Panc1 (cell line): ENCODE data around the gene IQSEC2. TPM values are rescaled to one million over a fixed set of nuclear protein-coding genes. Genes with fewer than 3 reads are reported as not detected.
A peak's percentile ranks its signal among the peaks of the same experiment; 100 is the strongest.

Experiments used
- ATAC-seq: fragments of 200-7000 bp; cut with Tn5 transposase; 2 replicates; pipeline ENCODE4 v1.9.1; 2020; ENCODE audit warnings: mild to moderate bottlenecking, moderate library complexity
- BruUV-seq: library from RNA; stranded (reverse); fragments of 400-500 nt; replicated peaks from 2 replicates; lab custom pipeline; 2021; lab: Mats Ljungman, UMichigan
- CTCF ChIA-PET: fragments of 300-600 bp; sonication (Branson Sonifier 250); formaldehyde crosslinking; loops from one replicate; lab custom pipeline; 2022; ENCODE audit warnings: antibody characterized with exemption; lab: Charles Lee
- POLR2A ChIA-PET: fragments of 300-600 bp; sonication (Branson Sonifier 250); formaldehyde crosslinking; loops from one replicate; lab custom pipeline; 2022; ENCODE audit warnings: antibody characterized with exemption; lab: Charles Lee
- DNase-seq: peaks from one replicate; pipeline ENCODE4 v3.0.0-alpha.2; 2010; ENCODE audit warnings: low read depth, low spot score
- H3K27ac ChIP-seq: 2 replicates; pipeline ENCODE4 v1.5.1; 2011; ENCODE audit warnings: mild to moderate bottlenecking, low read length, inconsistent platforms
- H3K27me3 ChIP-seq: fragments of 200-500 bp; sonication (Bioruptor generic); 2 replicates; pipeline ENCODE4 v1.6.0; 2014; ENCODE audit warnings: low read length, inconsistent platforms; ENCODE audit not compliant: control insufficient read depth, insufficient read depth
- H3K36me3 ChIP-seq: fragments of 200-500 bp; sonication (Bioruptor generic); 2 replicates; pipeline ENCODE4 v1.5.1; 2014; ENCODE audit warnings: inconsistent platforms, mild to moderate bottlenecking, low read length, moderate library complexity; ENCODE audit not compliant: control insufficient read depth, insufficient read depth
- H3K4me1 ChIP-seq: 2 replicates; pipeline ENCODE4 v1.5.1; 2011; ENCODE audit warnings: inconsistent platforms, mild to moderate bottlenecking, low read length, moderate library complexity; ENCODE audit not compliant: control insufficient read depth, insufficient read depth
- H3K4me3 ChIP-seq, 2 experiments: 2 replicates each; pipeline ENCODE4 v1.5.1; 2011 to 2012; ENCODE audit warnings: low read depth in 2 of 2, low read length in 2 of 2, mild to moderate bottlenecking in 2 of 2, inconsistent platforms in 1 of 2, moderate library complexity in 1 of 2
- H3K9me3 ChIP-seq: fragments of 200-500 bp; sonication (Bioruptor generic); 2 replicates; pipeline ENCODE4 v1.5.1; 2014; ENCODE audit warnings: low read depth, mild to moderate bottlenecking, inconsistent platforms, low read length, moderate library complexity; ENCODE audit not compliant: control insufficient read depth, insufficient read depth
- POLR2AphosphoS5 ChIP-seq: IDR thresholded peaks from 2 replicates; pipeline ENCODE4 v1.6.1; 2012; ENCODE audit warnings: mild to moderate bottlenecking, low read depth, low read length, moderate library complexity
- SIN3A ChIP-seq: IDR thresholded peaks from 2 replicates; pipeline ENCODE4 v1.6.1; 2012; ENCODE audit warnings: low read depth, mild to moderate bottlenecking, low read length, moderate library complexity, borderline replicate concordance; ENCODE audit not compliant: insufficient read depth
- TCF7L2 ChIP-seq: IDR thresholded peaks from 2 replicates; pipeline ENCODE4 v1.6.1; 2011; ENCODE audit warnings: mild to moderate bottlenecking, low read depth, low read length, inconsistent platforms
- in situ Hi-C: cut with HindIII; loops from 2 replicates; pipeline ENCODE4 v1.10.0; 2016; ENCODE audit warnings: low sequenced_read_pairs, low pct_unique_long_range_greater_than_20kb
- intact Hi-C: fragments of 100-400 bp; cut with micrococcal nuclease; formaldehyde crosslinking; loops from one replicate; pipeline ENCODE4 v1.10.0; 2022; ENCODE audit not compliant: unreplicated experiment
- total RNA-seq: library from RNA; stranded (reverse); gene quantifications from one replicate; pipeline ENCODE4 v1.2.1, GENCODE V29; 2021; ENCODE audit not compliant: unreplicated experiment
- TF ChIP-seq, protein P1 (sequence below): fragments of 450-650 bp; IDR thresholded peaks from 2 replicates; pipeline ENCODE4 v1.5.1; 2017; ENCODE audit warnings: mild to moderate bottlenecking
- TF ChIP-seq, protein P2 (sequence below), 2 experiments: IDR thresholded peaks; 2 replicates each; pipeline ENCODE4 v1.6.1; 2011 to 2012; ENCODE audit warnings: low read depth in 2 of 2, control low read depth in 1 of 2, low read length in 1 of 2, mild to moderate bottlenecking in 1 of 2, moderate library complexity in 1 of 2; ENCODE audit not compliant: insufficient read depth in 1 of 2

Gene IQSEC2
- total RNA-seq, 1 experiment from 2014 or later: 38.8 TPM

DNA sequence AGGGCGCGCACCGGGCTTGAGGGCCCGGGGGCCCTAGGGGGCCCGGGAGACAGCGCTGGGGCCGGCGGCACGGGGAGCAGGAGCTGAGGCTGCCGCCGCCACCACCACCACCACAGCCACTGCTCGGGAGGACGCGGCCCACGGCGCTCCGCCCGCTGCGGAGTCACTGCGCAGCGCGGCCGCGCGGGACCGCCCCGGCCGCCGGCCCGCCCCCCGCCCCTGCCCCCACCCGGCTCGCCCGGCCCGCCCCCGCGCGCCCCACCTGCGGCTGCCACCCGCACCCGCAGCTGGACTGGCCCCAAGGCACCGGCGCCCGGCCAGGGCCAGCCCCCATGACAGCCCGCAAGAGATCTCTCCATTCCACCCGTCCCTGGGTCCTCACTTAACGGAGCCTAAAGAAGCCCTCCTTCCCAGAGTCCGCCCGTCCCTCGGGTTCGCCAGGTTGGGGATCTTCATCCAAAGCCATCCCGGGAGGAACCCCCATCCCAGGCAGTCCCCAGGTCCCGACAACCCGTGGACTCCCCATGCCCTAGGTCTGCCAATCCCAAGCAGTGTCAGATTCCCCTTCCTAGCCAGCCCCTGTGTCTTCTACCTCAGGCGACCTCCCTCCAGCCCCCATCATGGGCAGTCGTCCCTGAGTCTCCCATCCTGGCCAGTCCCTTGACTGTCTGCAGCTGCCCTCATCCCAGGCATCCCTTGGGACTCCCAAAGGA is 40.0 kb upstream of the IQSEC2 start:
- H3K27me3 ChIP-seq: peaks cover 5% of the 10 kb centered on the region
- H3K4me1 ChIP-seq: peaks cover 3% of the 10 kb centered on the region
- no peaks in the 10 kb centered on the region for H3K9me3 ChIP-seq
- ATAC-seq (peak; percentile 80), DNase-seq (no peak)
- CTCF ChIA-PET: interaction anchor here (1.0 kb wide), 1 partner anchor 34 kb away, joined by 6 read pairs; no protein-coding TSS in a partner anchor
- intact Hi-C loops: no loop called here
- TF ChIP-seq TCF7L2 (no peak), SIN3A (no peak), POLR2AphosphoS5 (no peak)
- TF ChIP-seq, protein P1, sequence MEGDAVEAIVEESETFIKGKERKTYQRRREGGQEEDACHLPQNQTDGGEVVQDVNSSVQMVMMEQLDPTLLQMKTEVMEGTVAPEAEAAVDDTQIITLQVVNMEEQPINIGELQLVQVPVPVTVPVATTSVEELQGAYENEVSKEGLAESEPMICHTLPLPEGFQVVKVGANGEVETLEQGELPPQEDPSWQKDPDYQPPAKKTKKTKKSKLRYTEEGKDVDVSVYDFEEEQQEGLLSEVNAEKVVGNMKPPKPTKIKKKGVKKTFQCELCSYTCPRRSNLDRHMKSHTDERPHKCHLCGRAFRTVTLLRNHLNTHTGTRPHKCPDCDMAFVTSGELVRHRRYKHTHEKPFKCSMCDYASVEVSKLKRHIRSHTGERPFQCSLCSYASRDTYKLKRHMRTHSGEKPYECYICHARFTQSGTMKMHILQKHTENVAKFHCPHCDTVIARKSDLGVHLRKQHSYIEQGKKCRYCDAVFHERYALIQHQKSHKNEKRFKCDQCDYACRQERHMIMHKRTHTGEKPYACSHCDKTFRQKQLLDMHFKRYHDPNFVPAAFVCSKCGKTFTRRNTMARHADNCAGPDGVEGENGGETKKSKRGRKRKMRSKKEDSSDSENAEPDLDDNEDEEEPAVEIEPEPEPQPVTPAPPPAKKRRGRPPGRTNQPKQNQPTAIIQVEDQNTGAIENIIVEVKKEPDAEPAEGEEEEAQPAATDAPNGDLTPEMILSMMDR: no peak
- TF ChIP-seq, protein P2, sequence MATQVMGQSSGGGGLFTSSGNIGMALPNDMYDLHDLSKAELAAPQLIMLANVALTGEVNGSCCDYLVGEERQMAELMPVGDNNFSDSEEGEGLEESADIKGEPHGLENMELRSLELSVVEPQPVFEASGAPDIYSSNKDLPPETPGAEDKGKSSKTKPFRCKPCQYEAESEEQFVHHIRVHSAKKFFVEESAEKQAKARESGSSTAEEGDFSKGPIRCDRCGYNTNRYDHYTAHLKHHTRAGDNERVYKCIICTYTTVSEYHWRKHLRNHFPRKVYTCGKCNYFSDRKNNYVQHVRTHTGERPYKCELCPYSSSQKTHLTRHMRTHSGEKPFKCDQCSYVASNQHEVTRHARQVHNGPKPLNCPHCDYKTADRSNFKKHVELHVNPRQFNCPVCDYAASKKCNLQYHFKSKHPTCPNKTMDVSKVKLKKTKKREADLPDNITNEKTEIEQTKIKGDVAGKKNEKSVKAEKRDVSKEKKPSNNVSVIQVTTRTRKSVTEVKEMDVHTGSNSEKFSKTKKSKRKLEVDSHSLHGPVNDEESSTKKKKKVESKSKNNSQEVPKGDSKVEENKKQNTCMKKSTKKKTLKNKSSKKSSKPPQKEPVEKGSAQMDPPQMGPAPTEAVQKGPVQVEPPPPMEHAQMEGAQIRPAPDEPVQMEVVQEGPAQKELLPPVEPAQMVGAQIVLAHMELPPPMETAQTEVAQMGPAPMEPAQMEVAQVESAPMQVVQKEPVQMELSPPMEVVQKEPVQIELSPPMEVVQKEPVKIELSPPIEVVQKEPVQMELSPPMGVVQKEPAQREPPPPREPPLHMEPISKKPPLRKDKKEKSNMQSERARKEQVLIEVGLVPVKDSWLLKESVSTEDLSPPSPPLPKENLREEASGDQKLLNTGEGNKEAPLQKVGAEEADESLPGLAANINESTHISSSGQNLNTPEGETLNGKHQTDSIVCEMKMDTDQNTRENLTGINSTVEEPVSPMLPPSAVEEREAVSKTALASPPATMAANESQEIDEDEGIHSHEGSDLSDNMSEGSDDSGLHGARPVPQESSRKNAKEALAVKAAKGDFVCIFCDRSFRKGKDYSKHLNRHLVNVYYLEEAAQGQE (IDR thresholded peaks at IDR 0.05; ENCODE audit: insufficient read depth in 1 of 2, low read depth in 2 of 2, low read length in 1 of 2): no peak
- no peak overlapping the region for H3K27ac ChIP-seq
- in situ Hi-C loops: no loop called here
- no TSS peak for BruUV-seq
- peak overlapping the region; percentile 52 to 63 for H3K4me3 ChIP-seq
- POLR2A ChIA-PET: no interaction called here
- H3K36me3 ChIP-seq: no peaks in the 10 kb centered on the region

DNA sequence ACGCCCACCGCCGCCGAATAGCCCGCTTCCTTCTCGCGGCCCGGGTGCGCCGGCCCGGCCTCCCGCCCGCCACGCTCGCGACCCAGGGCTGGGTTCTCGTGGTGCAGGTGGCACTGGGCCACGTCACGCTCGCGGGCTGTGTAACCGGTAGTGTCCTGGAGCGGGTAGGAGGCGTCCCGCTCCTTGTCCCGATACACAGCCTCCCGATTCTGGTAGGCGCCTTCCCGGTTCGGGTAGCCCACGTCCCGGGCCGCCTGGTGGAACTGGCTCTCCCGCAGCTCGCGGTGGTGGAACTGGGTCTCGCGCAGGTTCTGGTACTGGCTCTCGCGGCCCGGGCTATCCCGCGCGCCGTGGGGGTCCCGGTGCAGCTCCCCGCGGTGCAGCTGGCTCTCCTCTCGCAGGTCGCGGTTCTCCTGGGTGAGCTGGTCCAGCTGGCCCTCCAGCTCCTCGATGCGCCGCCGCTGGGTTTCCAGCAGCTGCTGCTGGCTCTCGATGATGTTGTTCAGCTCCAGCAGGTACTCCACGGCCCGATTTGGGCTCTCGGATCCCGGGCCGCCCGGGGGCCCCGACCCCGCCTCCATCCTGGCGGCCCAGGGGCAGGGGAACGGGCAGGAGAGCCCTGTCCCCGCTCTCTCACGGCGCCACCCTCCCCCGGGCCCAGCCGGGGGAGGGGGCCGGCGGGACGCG is 39.3 kb upstream of the IQSEC2 start:
- H3K27ac ChIP-seq: no peak overlapping the region
- DNase-seq (no peak), ATAC-seq (peak; percentile 44)
- ChIA-PET CTCF (interaction anchor here (0.6 to 1.0 kb wide), 3 partner anchors 29 to 102 kb away, joined by 4 to 6 read pairs (median 4); partner anchors contain the start of gene RIBC1), POLR2A (no interaction called here)
- intact Hi-C loops: no loop called here
- H3K9me3 ChIP-seq: no peaks in the 10 kb centered on the region
- TF ChIP-seq, protein P2 (IDR thresholded peaks at IDR 0.05; ENCODE audit: insufficient read depth in 1 of 2, low read depth in 2 of 2, low read length in 1 of 2): no peak
- TF ChIP-seq TCF7L2 (no peak), POLR2AphosphoS5 (no peak), SIN3A (no peak)
- TF ChIP-seq, protein P1: no peak
- H3K4me1 ChIP-seq: peaks cover 3% of the 10 kb centered on the region
- BruUV-seq: no TSS peak
- in situ Hi-C loops: no loop called here
- peaks cover 5% of the 10 kb centered on the region for H3K27me3 ChIP-seq
- H3K36me3 ChIP-seq: no peaks in the 10 kb centered on the region
- H3K4me3 ChIP-seq: peak overlapping the region; percentile 52 to 63
